ENCODE measurements around the gene MFSD11.
"Not testable (repeated sequence)": the region's sequence is repeated elsewhere in the genome, so short reads cannot be mapped to it uniquely, and the experiment has no call there.

Gene MFSD11

GRCh38 chr17:76737676-76738467 lies at the start of gene MFSD11:
MFSD11 (plus strand) TSS chr17:76738119; CDS start chr17:76738353, 234 bp downstream.
- DNase-seq: peak in 13 of 14 donors; percentile 70 to 98 (median 96)

GRCh38 chr17:76688165-76688622 lies 49.7 kb upstream of the MFSD11 start:
- DNase-seq: peak in 3 of 14 donors; percentile 30 to 65 (median 31)

- no peak for DNase-seq
Observed at GRCh38 chr17:76689859-76690258, 48.1 kb upstream of the MFSD11 start.

GRCh38 chr17:76690596-76691280 lies 47.2 kb upstream of the MFSD11 start:
- DNase-seq: no peak

- no peak for DNase-seq
Observed at GRCh38 chr17:76691379-76692191, 46.3 kb upstream of the MFSD11 start.

- no peak for DNase-seq
Observed at GRCh38 chr17:76695059-76695831, 42.7 kb upstream of the MFSD11 start.

GRCh38 chr17:76696763-76697701 lies 40.9 kb upstream of the MFSD11 start:
- no peak for DNase-seq

GRCh38 chr17:76697702-76698465 lies 40.0 kb upstream of the MFSD11 start:
- no peak for DNase-seq

GRCh38 chr17:76698466-76698977 lies 39.4 kb upstream of the MFSD11 start:
- not testable (repeated sequence) for DNase-seq

- no peak for DNase-seq
Observed at GRCh38 chr17:76700270-76700616, 37.7 kb upstream of the MFSD11 start.

- DNase-seq: peak in 2 of 14 donors; percentile 32 to 65
Observed at GRCh38 chr17:76700617-76701470, 37.1 kb upstream of the MFSD11 start.

GRCh38 chr17:76701471-76701967 lies 36.4 kb upstream of the MFSD11 start:
- DNase-seq: no peak

GRCh38 chr17:76702076-76702475 lies 35.8 kb upstream of the MFSD11 start:
- no peak for DNase-seq

- no peak for DNase-seq
Observed at GRCh38 chr17:76702941-76703637, 34.8 kb upstream of the MFSD11 start.

GRCh38 chr17:76704805-76705204 lies 33.1 kb upstream of the MFSD11 start:
- no peak for DNase-seq

GRCh38 chr17:76706817-76707216 lies 31.1 kb upstream of the MFSD11 start:
- no peak for DNase-seq

- DNase-seq: peak in 9 of 14 donors; percentile 33 to 68 (median 54)
Observed at GRCh38 chr17:76707985-76708807, 29.7 kb upstream of the MFSD11 start.

Data from C1 segment of cervical spinal cord (tissue), 14 donors.